GM23338 (cell line): ENCODE data around the gene SYNJ2BP. TPM values are rescaled to one million over a fixed set of nuclear protein-coding genes. Genes with fewer than 3 reads are reported as not detected.

Experiments used
- ATAC-seq: fragments of 200-7000 bp; cut with Tn5 transposase; 3 replicates; pipeline ENCODE4 v1.9.1; 2020
- DNase-seq: peaks from one replicate; pipeline ENCODE4 v3.0.0-alpha.2; 2015; ENCODE audit warnings: low spot score
- H2AFZ ChIP-seq: fragments of 200-600 bp; sonication (generic); 2 replicates; pipeline ENCODE4 v1.8.0; 2016; ENCODE audit warnings: antibody characterized with exemption, mild to moderate bottlenecking, moderate library complexity
- H3F3A ChIP-seq: fragments of 200-600 bp; sonication (generic); replicated peaks from 2 replicates; pipeline ENCODE4 v1.8.0; 2017; ENCODE audit warnings: antibody characterized with exemption, mixed run types, low read depth
- H3K27ac ChIP-seq: fragments of 200-600 bp; sonication (generic); 2 replicates; pipeline ENCODE4 v1.6.1; 2016; ENCODE audit warnings: low read depth
- H3K27me3 ChIP-seq: fragments of 200-600 bp; sonication (generic); 2 replicates; pipeline ENCODE4 v1.8.0; 2016; ENCODE audit warnings: mild to moderate bottlenecking, mixed run types, moderate library complexity; ENCODE audit not compliant: insufficient read depth
- H3K36me3 ChIP-seq: fragments of 200-600 bp; sonication (generic); 2 replicates; pipeline ENCODE4 v1.8.0; 2016; ENCODE audit warnings: mild to moderate bottlenecking; ENCODE audit not compliant: insufficient read depth
- H3K4me1 ChIP-seq: fragments of 200-600 bp; sonication (generic); 2 replicates; pipeline ENCODE4 v1.8.0; 2016; ENCODE audit warnings: mild to moderate bottlenecking, moderate library complexity; ENCODE audit not compliant: insufficient read depth
- H3K4me2 ChIP-seq: fragments of 200-600 bp; sonication (generic); 2 replicates; pipeline ENCODE4 v1.7.1; 2017; ENCODE audit warnings: mixed run types
- H3K4me3 ChIP-seq: fragments of 200-600 bp; sonication (generic); 2 replicates; pipeline ENCODE4 v1.6.1; 2016; ENCODE audit warnings: mixed run types
- H3K79me2 ChIP-seq: fragments of 200-600 bp; sonication (generic); replicated peaks from 2 replicates; pipeline ENCODE4 v1.8.0; 2017; ENCODE audit warnings: mild to moderate bottlenecking; ENCODE audit not compliant: insufficient read depth
- H3K9me2 ChIP-seq: fragments of 200-600 bp; sonication (generic); 2 replicates; pipeline ENCODE4 v1.8.0; 2017; ENCODE audit not compliant: insufficient read depth
- H4K20me1 ChIP-seq: fragments of 200-600 bp; sonication (generic); replicated peaks from 2 replicates; pipeline ENCODE4 v1.8.0; 2017; ENCODE audit warnings: mild to moderate bottlenecking; ENCODE audit not compliant: insufficient read depth
- H3K27ac Mint-ChIP-seq: 2 replicates; pipeline ENCODE4 v1.8.0; 2020; ENCODE audit warnings: inconsistent platforms, mild to moderate bottlenecking, moderate library complexity, mixed read lengths
- H3K27me3 Mint-ChIP-seq: 3 replicates; pipeline ENCODE4 v1.8.0; 2022; ENCODE audit warnings: low read depth, mild to moderate bottlenecking, moderate library complexity, mixed read lengths, inconsistent platforms; ENCODE audit not compliant: insufficient read depth, poor library complexity
- H3K36me3 Mint-ChIP-seq: 3 replicates; pipeline ENCODE4 v1.8.0; 2021; ENCODE audit warnings: low read depth, mild to moderate bottlenecking, inconsistent platforms, moderate library complexity, mixed read lengths
- H3K4me1 Mint-ChIP-seq: 3 replicates; pipeline ENCODE4 v1.8.0; 2020; ENCODE audit warnings: mild to moderate bottlenecking, inconsistent platforms, mixed read lengths
- H3K4me3 Mint-ChIP-seq: 3 replicates; pipeline ENCODE4 v1.8.0; 2021; ENCODE audit warnings: moderate library complexity, mild to moderate bottlenecking, inconsistent platforms, mixed read lengths
- H3K9me3 Mint-ChIP-seq: 3 replicates; pipeline ENCODE4 v1.8.0; 2020; ENCODE audit warnings: moderate library complexity, mild to moderate bottlenecking, inconsistent platforms, mixed read lengths
- CREB1 ChIP-seq: fragments of 250-450 bp; sonication (Bioruptor Pico); IDR thresholded peaks from 2 replicates; pipeline ENCODE4 v1.5.0; 2020; ENCODE audit warnings: low read depth, mild to moderate bottlenecking, moderate library complexity
- CTCF ChIP-seq, 2 experiments: fragments of 200-600 bp in 1 of 2; sonication (generic) in 1 of 2; conservative IDR thresholded peaks; 2 replicates each; pipeline versions ENCODE4 v1.5.1 to v1.6.1; 2016 to 2017; ENCODE audit warnings: antibody characterized with exemption in 2 of 2, low read depth in 2 of 2, mild to moderate bottlenecking in 2 of 2, moderate library complexity in 1 of 2
- ETS1 ChIP-seq: IDR thresholded peaks from 2 replicates; pipeline ENCODE4 v1.6.1; 2016; ENCODE audit warnings: antibody characterized with exemption
- EZH2 ChIP-seq: fragments of 200-600 bp; sonication (generic); IDR thresholded peaks from one replicate; pipeline ENCODE4 v1.8.0; 2017; ENCODE audit warnings: antibody characterized with exemption, mild to moderate bottlenecking, low read depth; ENCODE audit not compliant: unreplicated experiment
- EZH2phosphoT487 ChIP-seq: fragments of 200-600 bp; sonication (generic); IDR thresholded peaks from one replicate; pipeline ENCODE4 v1.8.1; 2018; ENCODE audit warnings: antibody characterized with exemption; ENCODE audit not compliant: unreplicated experiment
- JUNB ChIP-seq: IDR thresholded peaks from one replicate; pipeline ENCODE4 v1.6.1; 2016; ENCODE audit warnings: antibody characterized with exemption; ENCODE audit not compliant: unreplicated experiment
- POLR2AphosphoS5 ChIP-seq: IDR thresholded peaks from 2 replicates; pipeline ENCODE4 v1.6.1; 2016; ENCODE audit warnings: antibody characterized with exemption, low read depth
- REST ChIP-seq: IDR thresholded peaks from one replicate; pipeline ENCODE4 v1.6.1; 2018; ENCODE audit warnings: antibody characterized with exemption; ENCODE audit not compliant: unreplicated experiment
- STAT1 ChIP-seq: IDR thresholded peaks from one replicate; pipeline ENCODE4 v1.6.1; 2016; ENCODE audit warnings: antibody characterized with exemption; ENCODE audit not compliant: unreplicated experiment
- ZNF114 ChIP-seq: fragments of 250-450 bp; sonication (Bioruptor Pico); IDR thresholded peaks from 2 replicates; pipeline ENCODE4 v1.5.0; 2020; ENCODE audit warnings: mild to moderate bottlenecking, moderate library complexity
- ZNF462 ChIP-seq: fragments of 250-450 bp; sonication (Bioruptor Pico); IDR thresholded peaks from 2 replicates; pipeline ENCODE4 v1.5.0; 2020; ENCODE audit warnings: mild to moderate bottlenecking, moderate library complexity
- polyA plus RNA-seq: library from polyadenylated mRNA; unstranded; fragments of >200 nt; fragmentation: Nextera tagmentation; extraction: Ambion mirVana; gene quantifications from 2 replicates; pipeline ENCODE4 v1.2.1, GENCODE V29; 2016
- total RNA-seq: library from RNA; depleted of rRNA; stranded (reverse); fragments of >200 nt; shearing (Covaris generic); gene quantifications from 2 replicates; pipeline ENCODE4 v1.2.3, GENCODE V29; 2014

The SYNJ2BP gene
- total and polyA plus RNA-seq, 2 experiments from 2014 or later = 24.2 to 48.2 TPM

- no peak for TF ChIP-seq CREB1 (CRISPR knock-in tag)
- no peak for TF ChIP-seq ETS1
- no peak for TF ChIP-seq EZH2
These were observed 34.4 kb downstream of the SYNJ2BP start (continued) for GRCh38 chr14:70382536-70382935.

- H3K4me3 Mint-ChIP-seq = no peak overlapping the region
- H3F3A ChIP-seq = no peaks in the 10 kb centered on the region
- H3K27me3 ChIP-seq = no peaks in the 10 kb centered on the region
- 0 out of 2 replicates have a peak overlapping the region, but pooled peaks have one; percentile 1 for H3K4me3 ChIP-seq
- no peak overlapping the region for H2AFZ ChIP-seq
- H3K9me3 Mint-ChIP-seq = no peaks in the 10 kb centered on the region
- H3K36me3 Mint-ChIP-seq = no peaks in the 10 kb centered on the region; the same call in 2 of the 3 replicates
- H3K27me3 Mint-ChIP-seq = no peaks in the 10 kb centered on the region
- DNase-seq = no peak
- H3K79me2 ChIP-seq = 0 out of 2 replicates have a peak, but pooled peaks cover 8% of the 10 kb centered on the region
- H3K9me2 ChIP-seq = no peaks in the 10 kb centered on the region
- peaks cover 6% of the 10 kb centered on the region; the same call in 2 of the 3 replicates for H3K4me1 Mint-ChIP-seq
- H4K20me1 ChIP-seq = no peaks in the 10 kb centered on the region; the same call in 1 of the 2 replicates
- no peak overlapping the region for H3K27ac ChIP-seq
- H3K27ac Mint-ChIP-seq = no peak overlapping the region
- H3K36me3 ChIP-seq = no peaks in the 10 kb centered on the region
- peaks cover 15% of the 10 kb centered on the region for H3K4me1 ChIP-seq
- ATAC-seq = no peak
- H3K4me2 ChIP-seq = peak overlapping the region; percentile 41
- TF ChIP-seq EZH2 (no peak), STAT1 (no peak), POLR2AphosphoS5 (no peak), EZH2phosphoT487 (no peak), JUNB (no peak), CREB1 (CRISPR knock-in tag) (no peak), ETS1 (no peak), REST (no peak), CTCF (conservative IDR thresholded peaks at IDR 0.05; ENCODE audit: low read depth in 2 of 2) (no peak), ZNF114 (CRISPR knock-in tag) (no peak), ZNF462 (no peak)
These were observed 36.1 kb downstream of the SYNJ2BP start for GRCh38 chr14:70380824-70381223.
